Peyer's patch (tissue), 4 donors: ENCODE measurements around the gene CDC26. TPM values are rescaled to one million over a fixed set of nuclear protein-coding genes. Genes with fewer than 3 reads are reported as not detected.

Experiments used
- DNase-seq, 3 donors: peaks; one replicate each; pipeline ENCODE4 v3.0.0-alpha.2; 2017 to 2019
- H3K27ac ChIP-seq, 4 donors: fragments of 200-600 bp; sonication (generic); one replicate each; pipeline ENCODE4 v1.5.1; 2016 to 2019
- H3K27me3 ChIP-seq, 2 donors: fragments of 200-600 bp; sonication (generic); one replicate each; pipeline ENCODE4 v1.5.1; 2019
- H3K36me3 ChIP-seq, 3 donors: fragments of 200-600 bp; sonication (generic); one replicate each; pipeline ENCODE4 v1.5.1; 2016 to 2019
- H3K4me1 ChIP-seq, 4 donors: fragments of 200-600 bp; sonication (generic); one replicate each; pipeline ENCODE4 v1.5.1; 2016 to 2019
- H3K4me3 ChIP-seq, 4 donors: fragments of 200-600 bp; sonication (generic); 1 replicate in 3 of 4; 2 replicates in 1 of 4; pipeline ENCODE4 v1.5.1; 2016 to 2019; ENCODE audit warnings: mild to moderate bottlenecking in 1 of 4
- H3K9me3 ChIP-seq, 4 donors: fragments of 200-600 bp; sonication (generic); one replicate each; pipeline ENCODE4 v1.5.1; 2016 to 2019; ENCODE audit warnings: mild to moderate bottlenecking in 1 of 4
- CTCF ChIP-seq, 6 experiments: fragments of 450-650 bp in 4 of 6; fragments of 200-600 bp in 2 of 6; sonication (generic) in 1 of 6; IDR thresholded peaks; one replicate each; pipeline ENCODE4 v1.5.1; 2017 to 2019; ENCODE audit warnings: antibody characterized with exemption in 6 of 6, mild to moderate bottlenecking in 3 of 6, moderate library complexity in 1 of 6
- POLR2A ChIP-seq, 2 donors: fragments of 450-650 bp; IDR thresholded peaks; one replicate each; pipeline ENCODE4 v1.5.1; 2017; ENCODE audit warnings: antibody characterized with exemption in 2 of 2, mild to moderate bottlenecking in 2 of 2, moderate library complexity in 2 of 2
- total RNA-seq, 4 donors: library from RNA; depleted of rRNA; stranded (reverse); fragments of >200 nt; gene quantifications; one replicate each; pipeline ENCODE4 v1.1.0, GENCODE V29; 2016

CDC26 gene
- total RNA-seq, 4 donors from 2014 or later, result 13.6 to 28.4 (median 25.0) TPM

GRCh38 chr9:113222482-113222841 is 52.9 kb downstream of the CDC26 start:
- H3K36me3 ChIP-seq, result peaks cover 0 to 7% (median 0%) of the 10 kb centered on the region in 3 donors
- H3K4me3 ChIP-seq, result peak overlapping the region; percentile 59 to 70 (median 66)
- peak overlapping the region in 3 of 4 donors; percentile 84 to 91 (median 84) for H3K27ac ChIP-seq
- H3K9me3 ChIP-seq, result no peaks in the 10 kb centered on the region
- H3K27me3 ChIP-seq, result no peaks in the 10 kb centered on the region
- DNase-seq, result peak in 2 of 3 donors; percentile 48 to 57
- no peak for TF ChIP-seq CTCF (IDR thresholded peaks at IDR 0.05)
- TF ChIP-seq POLR2A (IDR thresholded peaks at IDR 0.05), result peak; percentile 20 to 39
- H3K4me1 ChIP-seq, result peaks cover 0 to 35% (median 10%) of the 10 kb centered on the region in 4 donors

GRCh38 chr9:113221800-113222481 is 53.4 kb downstream of the CDC26 start:
- H3K27ac ChIP-seq, result peak overlapping the region; percentile 79 to 91 (median 84)
- H3K27me3 ChIP-seq, result no peaks in the 10 kb centered on the region
- H3K36me3 ChIP-seq, result peaks cover 0 to 7% (median 0%) of the 10 kb centered on the region in 3 donors
- peak in 1 of 3 donors; percentile 59 for DNase-seq
- no peaks in the 10 kb centered on the region for H3K9me3 ChIP-seq
- no peak for TF ChIP-seq POLR2A (IDR thresholded peaks at IDR 0.05)
- no peak for TF ChIP-seq CTCF (IDR thresholded peaks at IDR 0.05)
- peak overlapping the region; percentile 59 to 70 (median 66) for H3K4me3 ChIP-seq
- H3K4me1 ChIP-seq, result peaks cover 0 to 35% (median 10%) of the 10 kb centered on the region in 4 donors

GRCh38 chr9:113221003-113221799 is 54.2 kb downstream of the CDC26 start, which contains the start of the genes FKBP15 and SLC31A1:
Gene FKBP15 (minus strand): TSS chr9:113221277. CDS start chr9:113221243, 34 bp downstream.
Gene SLC31A1 (plus strand): TSS chr9:113221544. CDS start chr9:113256149, 34,605 bp downstream.
- Histone ChIP-seq H3K36me3 (peaks cover 0 to 7% (median 0%) of the 10 kb centered on the region in 3 donors), H3K27ac (peak within 1 kb of the TSS; percentile 79 to 91 (median 84)), H3K4me3 (peak within 1 kb of the TSS; percentile 59 to 70 (median 66)), H3K27me3 (no peaks in the 10 kb centered on the region), H3K4me1 (peaks cover 0 to 39% (median 10%) of the 10 kb centered on the region in 4 donors), H3K9me3 (no peaks in the 10 kb centered on the region)
- peak; percentile 96 to 99 (median 99) for DNase-seq
- peak; percentile 49 to 82 for TF ChIP-seq POLR2A (IDR thresholded peaks at IDR 0.05)
- TF ChIP-seq CTCF (IDR thresholded peaks at IDR 0.05), result no peak

- Histone ChIP-seq H3K4me3 (peak overlapping the region; percentile 59 to 70 (median 66)), H3K9me3 (no peaks in the 10 kb centered on the region), H3K4me1 (peaks cover 0 to 39% (median 10%) of the 10 kb centered on the region in 4 donors), H3K27me3 (no peaks in the 10 kb centered on the region), H3K27ac (peak overlapping the region; percentile 79 to 91 (median 84)), H3K36me3 (peaks cover 0 to 7% (median 0%) of the 10 kb centered on the region in 3 donors)
- DNase-seq, result no peak
- TF ChIP-seq POLR2A (IDR thresholded peaks at IDR 0.05) (no peak), CTCF (IDR thresholded peaks at IDR 0.05) (no peak)
Observed at GRCh38 chr9:113220467-113221002, 54.8 kb downstream of the CDC26 start.

GRCh38 chr9:113219969-113220368 is 55.4 kb downstream of the CDC26 start:
- H3K27ac ChIP-seq, result peak overlapping the region in 3 of 4 donors; percentile 1 to 79 (median 18)
- DNase-seq, result no peak
- peaks cover 0 to 6% (median 0%) of the 10 kb centered on the region in 3 donors for H3K36me3 ChIP-seq
- H3K9me3 ChIP-seq, result no peaks in the 10 kb centered on the region
- peak overlapping the region in 3 of 4 donors; percentile 66 to 70 (median 67) for H3K4me3 ChIP-seq
- H3K27me3 ChIP-seq, result no peaks in the 10 kb centered on the region
- H3K4me1 ChIP-seq, result peaks cover 0 to 39% (median 10%) of the 10 kb centered on the region in 4 donors
- TF ChIP-seq POLR2A (IDR thresholded peaks at IDR 0.05), result no peak
- no peak for TF ChIP-seq CTCF (IDR thresholded peaks at IDR 0.05)
